Gastrocnemius medialis (tissue), 4 donors: ENCODE results near the gene FBXO7. TPM values are rescaled to one million over a fixed set of nuclear protein-coding genes. Genes with fewer than 3 reads are reported as not detected.

Experiments
- ATAC-seq, 2 donors: fragments of 150-250 bp; one replicate each; pipeline ENCODE4 v1.9.1; 2016
- DNase-seq, 2 donors: peaks; one replicate each; pipeline ENCODE4 v3.0.0-alpha.2; 2019
- H3K27ac ChIP-seq, 4 donors: fragments of 200-600 bp; sonication (generic); 1 replicate in 1 of 4; 2 replicates in 3 of 4; pipeline ENCODE4 v1.5.1; 2016 to 2018; ENCODE audit warnings: mild to moderate bottlenecking in 2 of 4, moderate library complexity in 1 of 4
- H3K27me3 ChIP-seq, 3 donors: fragments of 200-600 bp; sonication (generic) in 2 of 3; 1 replicate in 1 of 3; 2 replicates in 2 of 3; pipeline versions ENCODE4 v1.5.1 to v1.6.0; 2016 to 2019; ENCODE audit warnings: mild to moderate bottlenecking in 1 of 3, moderate library complexity in 1 of 3
- H3K36me3 ChIP-seq, 2 donors: fragments of 200-600 bp; sonication (generic) in 1 of 2; one replicate each; pipeline ENCODE4 v1.5.1; 2017 to 2018
- H3K4me1 ChIP-seq, 2 donors: fragments of 200-600 bp; sonication (generic) in 1 of 2; one replicate each; pipeline ENCODE4 v1.5.1; 2016 to 2017; ENCODE audit warnings: mild to moderate bottlenecking in 2 of 2
- H3K4me3 ChIP-seq, 4 donors: fragments of 200-600 bp; sonication (generic) in 3 of 4; 1 replicate in 1 of 4; 2 replicates in 3 of 4; pipeline ENCODE4 v1.5.1; 2016 to 2019; ENCODE audit warnings: mild to moderate bottlenecking in 2 of 4
- H3K9me3 ChIP-seq, 3 donors: fragments of 200-600 bp; sonication (generic) in 2 of 3; 1 replicate in 1 of 3; 2 replicates in 2 of 3; pipeline ENCODE4 v1.5.1; 2016 to 2019
- CTCF ChIP-seq, 5 experiments: fragments of 450-650 bp in 3 of 5; fragments of 200-600 bp in 2 of 5; sonication (generic) in 2 of 5; IDR thresholded peaks in 4 of 5; conservative IDR thresholded peaks in 1 of 5; 1 replicate in 4 of 5; 2 replicates in 1 of 5; pipeline ENCODE4 v1.5.1; 2016 to 2019; ENCODE audit warnings: antibody characterized with exemption in 5 of 5, mild to moderate bottlenecking in 3 of 5, moderate library complexity in 3 of 5
- POLR2A ChIP-seq, 2 donors: fragments of 450-650 bp; IDR thresholded peaks; one replicate each; pipeline ENCODE4 v1.6.1; 2017; ENCODE audit warnings: antibody characterized with exemption in 2 of 2, mild to moderate bottlenecking in 2 of 2, moderate library complexity in 2 of 2
- in situ Hi-C, 4 donors: fragments of 200-750 bp; cut with MboI; loops; one replicate each; pipeline versions ENCODE4 v1.15.0 to v1.8.0; 2017; ENCODE audit warnings: low sequenced_read_pairs in 4 of 4
- intact Hi-C: fragments of 100-400 bp; cut with DNase I; formaldehyde crosslinking; loops from one replicate; pipeline ENCODE4 v1.15.1; 2023; ENCODE audit warnings: low total_unique reads
- total RNA-seq, 4 donors: library from RNA; depleted of rRNA; stranded (reverse); fragments of >200 nt; gene quantifications; one replicate each; pipeline versions ENCODE4 v1.1.0 to v1.2.3, GENCODE V29; 2016

FBXO7 gene
- total RNA-seq, 4 donors from 2014 or later: 30.6 to 40.7 (median 31.8) TPM

GRCh38 chr22:32518848-32519247 lies 44.2 kb downstream of the FBXO7 start:
- H3K36me3 ChIP-seq: no peaks in the 10 kb centered on the region
- DNase-seq (no peak), ATAC-seq (no peak)
- H3K27me3 ChIP-seq: no peaks in the 10 kb centered on the region
- in situ Hi-C loops (no loop called here), intact Hi-C loops (no loop called here)
- no peak overlapping the region for H3K4me3 ChIP-seq
- peaks cover 0 to 5% of the 10 kb centered on the region in 2 donors for H3K4me1 ChIP-seq
- TF ChIP-seq POLR2A (IDR thresholded peaks at IDR 0.05) (no peak), CTCF (IDR thresholded peaks at IDR 0.05 in 4 of 5, conservative IDR thresholded peaks at IDR 0.05 in 1 of 5) (no peak)
- H3K9me3 ChIP-seq: no peaks in the 10 kb centered on the region
- no peak overlapping the region for H3K27ac ChIP-seq

- no peak for ATAC-seq
- intact Hi-C loops (no loop called here), in situ Hi-C loops (loop anchor here in 1 of 4 donors (10.0 kb wide), 1 partner anchor 464 kb away; no protein-coding TSS in a partner anchor)
Measured at GRCh38 chr22:32520612-32521011, 46.0 kb downstream of the FBXO7 start.

GRCh38 chr22:32522237-32522636 lies 47.6 kb downstream of the FBXO7 start:
- Histone ChIP-seq H3K36me3 (no peaks in the 10 kb centered on the region), H3K27ac (no peak overlapping the region), H3K27me3 (no peaks in the 10 kb centered on the region), H3K4me3 (no peak overlapping the region), H3K9me3 (no peaks in the 10 kb centered on the region), H3K4me1 (peaks cover 0 to 5% of the 10 kb centered on the region in 2 donors)
- TF ChIP-seq CTCF (IDR thresholded peaks at IDR 0.05 in 4 of 5, conservative IDR thresholded peaks at IDR 0.05 in 1 of 5): no peak
- TF ChIP-seq POLR2A (IDR thresholded peaks at IDR 0.05): no peak
- in situ Hi-C loops (loop anchor here in 1 of 4 donors (10.0 kb wide), 1 partner anchor 463 kb away; no protein-coding TSS in a partner anchor), intact Hi-C loops (no loop called here)
- DNase-seq (no peak), ATAC-seq (no peak)

More at GRCh38 chr22:32520612-32521011, 46.0 kb downstream of the FBXO7 start:
- TF ChIP-seq CTCF (IDR thresholded peaks at IDR 0.05 in 4 of 5, conservative IDR thresholded peaks at IDR 0.05 in 1 of 5) (no peak), POLR2A (IDR thresholded peaks at IDR 0.05) (no peak)
- no peak overlapping the region for H3K4me3 ChIP-seq
- H3K27ac ChIP-seq: no peak overlapping the region
- no peaks in the 10 kb centered on the region for H3K27me3 ChIP-seq
- DNase-seq: no peak
- H3K36me3 ChIP-seq: no peaks in the 10 kb centered on the region
- peaks cover 0 to 5% of the 10 kb centered on the region in 2 donors for H3K4me1 ChIP-seq
- H3K9me3 ChIP-seq: no peaks in the 10 kb centered on the region

- DNase-seq (no peak), ATAC-seq (no peak)
- in situ Hi-C loops: loop anchor here (5.0 to 25.0 kb wide), 5 partner anchors 260 to 470 kb away; no protein-coding TSS in a partner anchor
- H3K4me3 ChIP-seq: no peak overlapping the region
- H3K4me1 ChIP-seq: peaks cover 7 to 26% of the 10 kb centered on the region in 2 donors
- TF ChIP-seq POLR2A (IDR thresholded peaks at IDR 0.05): no peak
- TF ChIP-seq CTCF (IDR thresholded peaks at IDR 0.05 in 4 of 5, conservative IDR thresholded peaks at IDR 0.05 in 1 of 5): no peak
- no peaks in the 10 kb centered on the region for H3K9me3 ChIP-seq
- H3K27me3 ChIP-seq: no peaks in the 10 kb centered on the region
- H3K36me3 ChIP-seq: no peaks in the 10 kb centered on the region
- intact Hi-C loops: loop anchor here (2.0 kb wide), 1 partner anchor 269 kb away; no protein-coding TSS in a partner anchor
- H3K27ac ChIP-seq: no peak overlapping the region
Measured at GRCh38 chr22:32527756-32528155, 53.1 kb downstream of the FBXO7 start.
